Caco-2 (cell line): ENCODE data around the gene BDKRB2. TPM values are rescaled to one million over a fixed set of nuclear protein-coding genes. Genes with fewer than 3 reads are reported as not detected.

ENCODE experiments used
- BruUV-seq: library from RNA; stranded (reverse); fragments of 400-500 nt; replicated peaks from 2 replicates; lab custom pipeline; 2021; lab: Mats Ljungman, UMichigan
- CTCF ChIA-PET: fragments of 300-600 bp; sonication (Branson Sonifier 250); formaldehyde crosslinking; loops from one replicate; lab custom pipeline; 2022; ENCODE audit warnings: antibody characterized with exemption; lab: Charles Lee
- POLR2A ChIA-PET: fragments of 300-600 bp; sonication (Branson Sonifier 250); formaldehyde crosslinking; loops from one replicate; lab custom pipeline; 2022; ENCODE audit warnings: antibody characterized with exemption; lab: Charles Lee
- DNase-seq, 2 experiments: peaks; one replicate each; pipeline versions ENCODE4 v3.0.0 to v3.0.0-alpha.2; 2020 to 2022
- H3K27me3 ChIP-seq: replicated peaks from 2 replicates; pipeline ENCODE4 v1.6.0; 2011; ENCODE audit warnings: low read length; ENCODE audit not compliant: control insufficient read depth, insufficient read depth
- H3K36me3 ChIP-seq: 2 replicates; pipeline ENCODE4 v1.5.1; 2011; ENCODE audit warnings: low read length; ENCODE audit not compliant: control insufficient read depth, insufficient read depth
- H3K4me1 ChIP-seq: fragments of 250-450 bp; sonication (Bioruptor Pico); 2 replicates; pipeline ENCODE4 v1.5.1; 2020; ENCODE audit warnings: mild to moderate bottlenecking
- H3K4me3 ChIP-seq: 2 replicates; pipeline ENCODE4 v1.5.1; 2011; ENCODE audit warnings: low read depth, mild to moderate bottlenecking, control low read depth, low read length
- H3K9me3 ChIP-seq: fragments of 250-450 bp; sonication (Bioruptor Pico); 2 replicates; pipeline ENCODE4 v1.5.1; 2020; ENCODE audit warnings: mild to moderate bottlenecking, moderate library complexity
- H3K27ac Mint-ChIP-seq: one replicate; pipeline ENCODE4 v1.8.0; 2022; ENCODE audit warnings: mixed read lengths; ENCODE audit not compliant: unreplicated experiment
- H3K27me3 Mint-ChIP-seq: one replicate; pipeline ENCODE4 v1.8.0; 2022; ENCODE audit warnings: mixed read lengths; ENCODE audit not compliant: insufficient read depth, unreplicated experiment
- H3K36me3 Mint-ChIP-seq: one replicate; pipeline ENCODE4 v1.8.0; 2022; ENCODE audit warnings: mild to moderate bottlenecking, mixed read lengths; ENCODE audit not compliant: insufficient read depth, unreplicated experiment
- H3K4me1 Mint-ChIP-seq: one replicate; pipeline ENCODE4 v1.8.0; 2022; ENCODE audit warnings: low read depth, mixed read lengths; ENCODE audit not compliant: unreplicated experiment
- H3K4me3 Mint-ChIP-seq: one replicate; pipeline ENCODE4 v1.8.0; 2022; ENCODE audit warnings: mild to moderate bottlenecking, moderate library complexity, mixed read lengths; ENCODE audit not compliant: unreplicated experiment
- H3K9me3 Mint-ChIP-seq: one replicate; pipeline ENCODE4 v1.8.0; 2022; ENCODE audit warnings: mixed read lengths; ENCODE audit not compliant: unreplicated experiment
- CTCF ChIP-seq, 2 experiments: fragments of 200-600 bp in 1 of 2; IDR thresholded peaks; 1 replicate in 1 of 2; 2 replicates in 1 of 2; pipeline versions ENCODE4 v1.5.1 to v1.8.0; 2011 to 2022; ENCODE audit warnings: antibody characterized with exemption in 1 of 2, control low read depth in 1 of 2, inconsistent platforms in 1 of 2, low read depth in 1 of 2, low read length in 1 of 2, mild to moderate bottlenecking in 1 of 2, moderate library complexity in 1 of 2; ENCODE audit not compliant: insufficient read depth in 1 of 2, severe bottlenecking in 1 of 2, unreplicated experiment in 1 of 2
- intact Hi-C: fragments of 100-400 bp; cut with micrococcal nuclease; formaldehyde crosslinking; loops from one replicate; pipeline ENCODE4 v1.10.0; 2022; ENCODE audit not compliant: unreplicated experiment
- total RNA-seq: library from RNA; stranded (reverse); gene quantifications from 2 replicates; pipeline ENCODE4 v1.2.3, GENCODE V29; 2022

BDKRB2 gene
- total RNA-seq, 1 experiment from 2014 or later: 2.0 TPM

- Histone ChIP-seq H3K27me3 (no peaks in the 10 kb centered on the region), H3K4me3 (no peak overlapping the region), H3K9me3 (no peaks in the 10 kb centered on the region), H3K36me3 (no peaks in the 10 kb centered on the region), H3K4me1 (peaks cover 14% of the 10 kb centered on the region)
- no peaks in the 10 kb centered on the region for H3K9me3 Mint-ChIP-seq
- POLR2A ChIA-PET: no interaction called here
- H3K4me1 Mint-ChIP-seq: peaks cover 6% of the 10 kb centered on the region
- no TSS peak for BruUV-seq
- intact Hi-C loops: no loop called here
- no peaks in the 10 kb centered on the region for H3K27me3 Mint-ChIP-seq
- DNase-seq: no peak
- TF ChIP-seq CTCF (IDR thresholded peaks at IDR 0.05; ENCODE audit: insufficient read depth in 1 of 2, low read depth in 1 of 2, low read length in 1 of 2, severe bottlenecking in 1 of 2, unreplicated experiment in 1 of 2): no peak
- H3K4me3 Mint-ChIP-seq: no peak overlapping the region
- CTCF ChIA-PET: no interaction called here
- H3K27ac Mint-ChIP-seq: no peak overlapping the region
- no peaks in the 10 kb centered on the region for H3K36me3 Mint-ChIP-seq
Measured at GRCh38 chr14:96203116-96203515, 1.5 kb upstream of the BDKRB2 start.

DNA sequence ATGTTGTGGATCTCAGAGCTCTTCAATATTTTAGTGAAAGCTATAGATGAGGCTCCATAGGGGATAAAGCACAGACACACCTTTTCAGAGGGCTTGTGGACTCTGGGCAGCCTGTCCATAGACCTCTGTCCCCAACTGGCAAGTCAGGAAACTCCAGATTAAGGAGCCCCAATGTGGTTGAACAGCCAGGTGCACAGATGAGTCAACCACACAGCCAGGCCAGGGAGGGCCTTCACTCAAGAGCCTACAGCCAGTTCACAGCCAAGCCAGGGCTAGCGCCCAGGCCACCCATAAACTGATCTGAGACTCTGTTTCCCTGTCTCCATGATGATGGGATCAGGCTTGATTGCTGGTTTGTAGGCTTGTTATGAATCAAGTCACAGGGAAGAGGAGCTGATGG is 1.0 kb upstream of the BDKRB2 start:
- Mint-ChIP-seq H3K9me3 (no peaks in the 10 kb centered on the region), H3K4me3 (no peak overlapping the region), H3K27ac (peak overlapping the region; percentile 72), H3K27me3 (no peaks in the 10 kb centered on the region), H3K36me3 (no peaks in the 10 kb centered on the region), H3K4me1 (peaks cover 4% of the 10 kb centered on the region)
- no peaks in the 10 kb centered on the region for H3K9me3 ChIP-seq
- no peaks in the 10 kb centered on the region for H3K27me3 ChIP-seq
- ChIA-PET CTCF (no interaction called here), POLR2A (interaction anchor here (0.7 to 1.5 kb wide), 2 partner anchors 8 to 104 kb away, joined by 3 to 5 read pairs; no protein-coding TSS in a partner anchor)
- no peak for TF ChIP-seq CTCF (IDR thresholded peaks at IDR 0.05; ENCODE audit: insufficient read depth in 1 of 2, low read depth in 1 of 2, low read length in 1 of 2, severe bottlenecking in 1 of 2, unreplicated experiment in 1 of 2)
- no TSS peak for BruUV-seq
- H3K36me3 ChIP-seq: no peaks in the 10 kb centered on the region
- no peak overlapping the region for H3K4me3 ChIP-seq
- no peak for DNase-seq
- H3K4me1 ChIP-seq: peaks cover 14% of the 10 kb centered on the region
- intact Hi-C loops: loop anchor here (2.0 kb wide), 1 partner anchor 103 kb away; no protein-coding TSS in a partner anchor

GRCh38 chr14:96205059-96205977 is 679 bp downstream of the BDKRB2 start:
- Mint-ChIP-seq H3K27me3 (no peaks in the 10 kb centered on the region), H3K36me3 (no peaks in the 10 kb centered on the region), H3K4me3 (peak overlapping the region; percentile 70), H3K4me1 (no peaks in the 10 kb centered on the region), H3K9me3 (no peaks in the 10 kb centered on the region), H3K27ac (peak overlapping the region; percentile 72)
- no peaks in the 10 kb centered on the region for H3K9me3 ChIP-seq
- H3K4me3 ChIP-seq: peak overlapping the region; percentile 35
- H3K36me3 ChIP-seq: no peaks in the 10 kb centered on the region
- no peak for DNase-seq
- peaks cover 14% of the 10 kb centered on the region for H3K4me1 ChIP-seq
- no peak for TF ChIP-seq CTCF (IDR thresholded peaks at IDR 0.05; ENCODE audit: insufficient read depth in 1 of 2, low read depth in 1 of 2, low read length in 1 of 2, severe bottlenecking in 1 of 2, unreplicated experiment in 1 of 2)
- BruUV-seq: TSS peak; percentile 53
- H3K27me3 ChIP-seq: no peaks in the 10 kb centered on the region
- intact Hi-C loops: loop anchor here (2.0 kb wide), 1 partner anchor 105 kb away; no protein-coding TSS in a partner anchor
- CTCF ChIA-PET: interaction anchor here (1.1 kb wide), 1 partner anchor 105 kb away, joined by 8 read pairs; no protein-coding TSS in a partner anchor
- POLR2A ChIA-PET: interaction anchor here (1.5 kb wide), 1 partner anchor 10 kb away, joined by 3 read pairs; no protein-coding TSS in a partner anchor
